HL-60 (cell line): ENCODE results near the gene SWAP70.
"Not testable (repeated sequence)": the region's sequence is repeated elsewhere in the genome, so short reads cannot be mapped to it uniquely, and the experiment has no call there.

Experiments used
- DNase-seq, 2 experiments: peaks; one replicate each; pipeline ENCODE4 v3.0.0-alpha.2; 2010 to 2020; ENCODE audit warnings: low read depth in 1 of 2, low spot score in 1 of 2
- H3K27ac ChIP-seq: fragments of 250-450 bp; sonication (Bioruptor Pico); replicated peaks from 2 replicates; pipeline ENCODE4 v1.5.1; 2020; ENCODE audit warnings: mild to moderate bottlenecking, moderate library complexity
- H3K27me3 ChIP-seq: fragments of 250-450 bp; sonication (Bioruptor Pico); 2 replicates; pipeline ENCODE4 v1.5.1; 2021; ENCODE audit warnings: mild to moderate bottlenecking, moderate library complexity; ENCODE audit not compliant: insufficient read depth, poor library complexity, severe bottlenecking
- H3K4me3 ChIP-seq: replicated peaks from 2 replicates; pipeline ENCODE4 v1.5.1; 2011; ENCODE audit warnings: mild to moderate bottlenecking, control low read depth, low read length; ENCODE audit not compliant: insufficient read depth
- CTCF ChIP-seq: IDR thresholded peaks from one replicate; pipeline ENCODE4 v1.5.1; 2011; ENCODE audit warnings: low read length, control low read depth, inconsistent platforms; ENCODE audit not compliant: insufficient read depth
- GABPA ChIP-seq: IDR thresholded peaks from 2 replicates; pipeline ENCODE4 v1.6.1; 2012; ENCODE audit warnings: low read depth
- POLR2AphosphoS5 ChIP-seq: IDR thresholded peaks from 2 replicates; pipeline ENCODE4 v1.6.1; 2012; ENCODE audit warnings: low read depth
- REST ChIP-seq: IDR thresholded peaks from 2 replicates; pipeline ENCODE4 v1.6.1; 2012; ENCODE audit warnings: low read depth; ENCODE audit not compliant: insufficient replicate concordance
- SPI1 ChIP-seq: IDR thresholded peaks from 2 replicates; pipeline ENCODE4 v1.6.1; 2012; ENCODE audit warnings: low read depth, mild to moderate bottlenecking, borderline replicate concordance

SWAP70 gene

GRCh38 chr11:9693801-9694553, 30.1 kb downstream of the SWAP70 start:
- TF ChIP-seq GABPA (no peak), POLR2AphosphoS5 (no peak), SPI1 (no peak), REST (no peak), CTCF (no peak)
- peak overlapping the region; percentile 77 for H3K27ac ChIP-seq

GRCh38 chr11:9695228-9695627, 31.4 kb downstream of the SWAP70 start:
- DNase-seq, H3K4me3 ChIP-seq, H3K27me3 ChIP-seq, H3K27ac ChIP-seq: not testable (repeated sequence)

More at GRCh38 chr11:9693801-9694553, 30.1 kb downstream of the SWAP70 start:
- no peak for DNase-seq
- no peak overlapping the region for H3K4me3 ChIP-seq
- H3K27me3 ChIP-seq: no peaks in the 10 kb centered on the region

GRCh38 chr11:9697766-9698165, 33.9 kb downstream of the SWAP70 start:
- Histone ChIP-seq H3K4me3 (no peak overlapping the region), H3K27ac (no peak overlapping the region), H3K27me3 (no peaks in the 10 kb centered on the region)
- TF ChIP-seq CTCF (no peak), POLR2AphosphoS5 (no peak), GABPA (no peak), REST (no peak), SPI1 (no peak)
- no peak for DNase-seq

- H3K4me3 ChIP-seq: no peak overlapping the region
These were observed 36.4 kb downstream of the SWAP70 start for GRCh38 chr11:9700105-9700801.

More at GRCh38 chr11:9700105-9700801, 36.4 kb downstream of the SWAP70 start:
- Histone ChIP-seq H3K27me3 (no peaks in the 10 kb centered on the region), H3K27ac (no peak overlapping the region)
- TF ChIP-seq CTCF: no peak
- no peak for TF ChIP-seq REST
- no peak for TF ChIP-seq POLR2AphosphoS5
- no peak for TF ChIP-seq GABPA
- no peak for TF ChIP-seq SPI1
- no peak for DNase-seq
